SK-N-SH treated with all-trans-retinoic acid at 6 μM for 48 hours (cell line): ENCODE measurements around the gene RBM12.

ENCODE experiments used
- OSR1 ChIP-seq: fragments of 250-450 bp; sonication (Bioruptor Pico); IDR thresholded peaks from 2 replicates; pipeline ENCODE4 v1.8.0; 2022; ENCODE audit warnings: moderate library complexity, mild to moderate bottlenecking, inconsistent platforms
- RARB ChIP-seq: fragments of 250-450 bp; sonication (Bioruptor Pico); IDR thresholded peaks from 2 replicates; pipeline ENCODE4 v1.8.0; 2021; ENCODE audit warnings: mild to moderate bottlenecking, moderate library complexity
- TSHZ2 ChIP-seq: fragments of 250-450 bp; sonication (Bioruptor Pico); IDR thresholded peaks from 2 replicates; pipeline ENCODE4 v1.5.0; 2020; ENCODE audit warnings: mild to moderate bottlenecking, moderate library complexity

GRCh38 chr20:35620818-35621559, 43.7 kb downstream of the RBM12 start:
- TF ChIP-seq RARB (CRISPR knock-in tag) (no peak), OSR1 (no peak), TSHZ2 (CRISPR knock-in tag) (no peak)
